SIG-M5 treated with dmso at 0.1 percent for 504 hours (cell line): ENCODE data around the gene STAB1.

Experiments used
- DNase-seq: peaks from one replicate; lab custom pipeline; 2025; ENCODE audit not compliant: unreplicated experiment; lab: John Stamatoyannopoulos, UW

STAB1 gene

GRCh38 chr3:52483577-52484381 lies 11.4 kb upstream of the STAB1 start:
- no peak for DNase-seq

GRCh38 chr3:52484680-52485461 lies 10.3 kb upstream of the STAB1 start:
- DNase-seq, result no peak

- no peak for DNase-seq
Measured at GRCh38 chr3:52487050-52487787, 7.9 kb upstream of the STAB1 start.

- DNase-seq, result no peak
Measured at GRCh38 chr3:52487788-52488691, 7.1 kb upstream of the STAB1 start.

- no peak for DNase-seq
Measured at GRCh38 chr3:52488746-52489145, 6.4 kb upstream of the STAB1 start.

GRCh38 chr3:52489453-52489852 lies 5.7 kb upstream of the STAB1 start:
- no peak for DNase-seq

GRCh38 chr3:52490035-52490938 lies 4.9 kb upstream of the STAB1 start:
- no peak for DNase-seq

- no peak for DNase-seq
Measured at GRCh38 chr3:52490939-52491526, 4.1 kb upstream of the STAB1 start.

- no peak for DNase-seq
Measured at GRCh38 chr3:52492059-52492458, 3.1 kb upstream of the STAB1 start.

- no peak for DNase-seq
Measured at GRCh38 chr3:52493232-52494017, 1.7 kb upstream of the STAB1 start.

- DNase-seq, result no peak
Measured at GRCh38 chr3:52494445-52494844, 693 bp upstream of the STAB1 start.

GRCh38 chr3:52495777-52496602 lies 852 bp downstream of the STAB1 start:
- no peak for DNase-seq

GRCh38 chr3:52498137-52499054 lies 3.3 kb downstream of the STAB1 start:
- peak; percentile 99 for DNase-seq

GRCh38 chr3:52501046-52501445 lies 5.9 kb downstream of the STAB1 start:
- no peak for DNase-seq

- no peak for DNase-seq
Measured at GRCh38 chr3:52502001-52502400, 6.9 kb downstream of the STAB1 start.

GRCh38 chr3:52502808-52503350 lies 7.7 kb downstream of the STAB1 start:
- no peak for DNase-seq
